ENCODE data around the gene BRD9. TPM values are rescaled to one million over a fixed set of nuclear protein-coding genes. Genes with fewer than 3 reads are reported as not detected.

BRD9 gene
- total RNA-seq, 1 experiment from 2014 or later: 55.6 TPM

- no peak overlapping the region for H3K27ac Mint-ChIP-seq
- CTCF ChIA-PET: no interaction called here
- no peak for ATAC-seq
- H3K27me3 Mint-ChIP-seq (ENCODE audit: low read depth): no peaks in the 10 kb centered on the region
- no peak overlapping the region for H3K4me3 Mint-ChIP-seq
- POLR2A ChIA-PET: no interaction called here
- H3K9me3 Mint-ChIP-seq: no peaks in the 10 kb centered on the region
- no peak for DNase-seq (ENCODE audit: low spot score)
- H3K4me1 Mint-ChIP-seq: no peaks in the 10 kb centered on the region
- TF ChIP-seq CREM (CRISPR knock-in tag; IDR thresholded peaks at IDR 0.05) (no peak), RELA (CRISPR knock-in tag; IDR thresholded peaks at IDR 0.05; ENCODE audit: borderline replicate concordance) (no peak), GRHL2 (CRISPR knock-in tag; IDR thresholded peaks at IDR 0.05; ENCODE audit: insufficient replicate concordance, severe bottlenecking) (no peak), JUN (CRISPR knock-in tag; IDR thresholded peaks at IDR 0.05) (no peak)
- H3K36me3 Mint-ChIP-seq: peaks cover 66% of the 10 kb centered on the region
Measured at GRCh38 chr5:876398-877365, 15.9 kb downstream of the BRD9 start.

- DNase-seq (ENCODE audit: low spot score) (no peak), ATAC-seq (no peak)
- no peaks in the 10 kb centered on the region for H3K9me3 Mint-ChIP-seq
- POLR2A ChIA-PET: no interaction called here
- H3K36me3 Mint-ChIP-seq: peaks cover 66% of the 10 kb centered on the region
- no peaks in the 10 kb centered on the region for H3K27me3 Mint-ChIP-seq (ENCODE audit: low read depth)
- H3K4me1 Mint-ChIP-seq: no peaks in the 10 kb centered on the region
- CTCF ChIA-PET: no interaction called here
- no peak overlapping the region for H3K27ac Mint-ChIP-seq
- no peak overlapping the region for H3K4me3 Mint-ChIP-seq
- TF ChIP-seq ETV6 (CRISPR knock-in tag; IDR thresholded peaks at IDR 0.05) (no peak), ATF2 (CRISPR knock-in tag; IDR thresholded peaks at IDR 0.05; ENCODE audit: borderline replicate concordance, low read depth) (no peak), AFF4 (CRISPR knock-in tag; IDR thresholded peaks at IDR 0.05; ENCODE audit: borderline replicate concordance) (no peak), USF2 (CRISPR knock-in tag; IDR thresholded peaks at IDR 0.05) (no peak), ZNF232 (CRISPR knock-in tag; IDR thresholded peaks at IDR 0.05) (no peak), PRDM15 (CRISPR knock-in tag; IDR thresholded peaks at IDR 0.05) (no peak), ZNF121 (CRISPR knock-in tag; IDR thresholded peaks at IDR 0.05) (no peak), ZNF281 (CRISPR knock-in tag; IDR thresholded peaks at IDR 0.05) (no peak), E2F5 (CRISPR knock-in tag; IDR thresholded peaks at IDR 0.05) (no peak), ZSCAN18 (CRISPR knock-in tag; IDR thresholded peaks at IDR 0.05) (no peak), ELF4 (CRISPR knock-in tag; IDR thresholded peaks at IDR 0.05; ENCODE audit: low read depth) (no peak), ZNF263 (CRISPR knock-in tag; IDR thresholded peaks at IDR 0.05; ENCODE audit: low read depth) (no peak), MAX (CRISPR knock-in tag; IDR thresholded peaks at IDR 0.05) (no peak)
Measured at GRCh38 chr5:875931-876330, 16.7 kb downstream of the BRD9 start.

Data from WTC11 (cell line).